AG10803 (cell line): Measurements from ENCODE around the gene ADGRB3.
A peak's percentile ranks its signal among the peaks of the same experiment; 100 is the strongest.
"Not testable (repeated sequence)": the region's sequence is repeated elsewhere in the genome, so short reads cannot be mapped to it uniquely, and the experiment has no call there.

Experiments used
- DNase-seq: peaks from one replicate; pipeline ENCODE4 v3.0.0; 2010; ENCODE audit warnings: low read depth
- H3K4me3 ChIP-seq: 2 replicates; pipeline ENCODE4 v1.5.1; 2011; ENCODE audit warnings: mild to moderate bottlenecking, low read length, control low read depth
- CTCF ChIP-seq: conservative IDR thresholded peaks from 2 replicates; pipeline ENCODE4 v1.5.1; 2011; ENCODE audit warnings: mild to moderate bottlenecking, low read length, control low read depth, inconsistent platforms

Gene ADGRB3

DNA sequence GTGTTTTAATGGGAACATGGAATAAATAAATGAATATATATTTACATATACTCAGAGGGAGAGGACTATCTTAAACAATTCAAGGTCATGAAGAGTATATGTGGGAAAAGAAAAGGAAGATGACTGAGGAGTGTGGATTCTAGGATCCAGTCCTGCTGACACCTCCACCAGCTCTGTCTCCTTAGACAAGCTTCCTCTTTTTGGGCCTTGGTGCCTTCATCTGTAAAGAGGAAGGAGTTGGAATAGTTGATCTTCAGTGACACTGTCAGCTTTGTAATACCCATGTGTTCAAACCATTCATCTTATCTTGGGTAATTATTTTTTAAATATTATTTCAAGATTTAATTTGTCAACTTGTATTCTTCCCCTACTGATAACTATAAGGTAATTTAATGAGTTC lies 338.0 kb downstream of the ADGRB3 start:
- TF ChIP-seq CTCF: no peak
- H3K4me3 ChIP-seq: no peak overlapping the region
- DNase-seq: no peak

DNA sequence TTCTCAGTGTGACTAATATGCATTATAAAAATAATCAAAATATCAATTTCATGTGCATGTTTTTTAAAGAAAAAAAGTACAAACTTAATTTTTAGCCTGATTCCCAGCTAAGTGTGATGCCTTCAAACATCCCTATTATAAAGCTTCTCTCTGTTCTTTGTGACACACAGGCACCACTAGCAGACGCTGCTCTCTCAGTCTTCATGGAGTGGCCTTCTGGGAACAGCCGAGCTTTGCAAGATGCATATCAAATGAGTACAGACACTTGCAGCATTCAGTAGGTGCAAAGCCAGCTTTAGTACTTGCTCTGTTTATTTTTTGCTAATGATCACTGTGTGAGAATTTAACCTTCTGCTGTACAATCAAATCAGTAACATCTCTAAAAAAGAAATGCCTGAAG lies 340.0 kb downstream of the ADGRB3 start:
- no peak for DNase-seq
- 0 out of 2 replicates have a peak, but pooled peaks have one; percentile 8 for TF ChIP-seq CTCF
- no peak overlapping the region for H3K4me3 ChIP-seq

GRCh38 chr6:68975816-68976215 lies 340.7 kb downstream of the ADGRB3 start:
- TF ChIP-seq CTCF: no peak
- no peak overlapping the region for H3K4me3 ChIP-seq
- no peak for DNase-seq

DNA sequence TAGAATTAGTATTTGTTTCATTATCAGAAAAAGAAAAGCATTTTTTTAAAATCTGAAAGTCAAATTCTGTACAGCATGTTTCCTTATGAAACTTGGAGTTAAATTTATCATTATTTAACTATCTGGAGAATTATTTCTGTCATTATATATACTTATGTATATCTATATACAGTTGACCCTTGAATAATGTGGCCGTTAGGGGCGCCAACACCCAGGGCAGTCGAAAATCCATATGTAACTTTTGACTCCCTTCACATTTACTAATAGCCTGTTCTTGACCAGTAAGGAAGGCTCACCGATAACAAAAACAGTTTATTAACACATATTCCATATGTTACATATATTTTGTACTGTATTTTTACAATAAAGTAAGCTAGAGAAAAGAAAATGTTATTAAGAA lies 341.2 kb downstream of the ADGRB3 start:
- TF ChIP-seq CTCF: no peak
- DNase-seq: no peak
- no peak overlapping the region for H3K4me3 ChIP-seq

GRCh38 chr6:68978411-68978810 lies 343.3 kb downstream of the ADGRB3 start:
- no peak for DNase-seq
- TF ChIP-seq CTCF: no peak
- H3K4me3 ChIP-seq: no peak overlapping the region

GRCh38 chr6:68981668-68982067 lies 346.6 kb downstream of the ADGRB3 start:
- H3K4me3 ChIP-seq, DNase-seq: not testable (repeated sequence)

DNA sequence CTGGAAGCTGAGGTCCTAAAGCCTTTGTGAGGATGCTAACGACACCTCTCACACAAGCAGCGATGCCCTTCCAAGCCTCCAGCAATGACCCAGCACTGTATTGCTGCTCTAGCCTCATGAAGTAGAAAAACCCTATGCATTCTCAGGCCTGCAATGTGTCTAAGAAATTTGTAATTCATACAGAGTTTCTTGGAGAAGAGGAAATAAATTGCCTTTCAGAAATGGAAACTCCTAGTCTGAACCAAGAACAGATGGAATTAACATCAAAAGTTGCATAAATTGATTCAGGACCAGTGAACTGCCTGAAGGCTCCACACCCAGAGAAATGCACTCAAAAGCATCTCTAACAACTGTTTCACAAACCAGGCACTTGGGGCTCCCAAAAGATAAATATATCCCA lies 353.6 kb downstream of the ADGRB3 start:
- TF ChIP-seq CTCF: no peak
- no peak for DNase-seq
- no peak overlapping the region for H3K4me3 ChIP-seq

- no peak overlapping the region for H3K4me3 ChIP-seq
- DNase-seq: no peak
- TF ChIP-seq CTCF: no peak
Measured at GRCh38 chr6:68990317-68990716, 355.2 kb downstream of the ADGRB3 start.
